Skeletal muscle tissue (tissue), 4 donors: ENCODE data around the gene ALOX5. TPM values are rescaled to one million over a fixed set of nuclear protein-coding genes. Genes with fewer than 3 reads are reported as not detected.
"Not testable (repeated sequence)": the region's sequence is repeated elsewhere in the genome, so short reads cannot be mapped to it uniquely, and the experiment has no call there.

Source experiments
- H3K27ac ChIP-seq: one replicate; pipeline ENCODE4 v1.7.0; 2013; ENCODE audit warnings: mild to moderate bottlenecking, low read depth, low read length, inconsistent platforms
- H3K27me3 ChIP-seq, 3 donors: one replicate each; pipeline ENCODE4 v1.7.0; 2013; ENCODE audit warnings: low read length in 3 of 3; ENCODE audit not compliant: control insufficient read depth in 3 of 3, insufficient read depth in 3 of 3
- H3K36me3 ChIP-seq, 3 donors: one replicate each; pipeline ENCODE4 v1.7.0; 2013; ENCODE audit warnings: low read length in 3 of 3; ENCODE audit not compliant: control insufficient read depth in 3 of 3, insufficient read depth in 3 of 3
- H3K4me1 ChIP-seq, 3 donors: one replicate each; pipeline ENCODE4 v1.7.0; 2013; ENCODE audit warnings: low read length in 3 of 3, mild to moderate bottlenecking in 3 of 3; ENCODE audit not compliant: control insufficient read depth in 3 of 3, insufficient read depth in 3 of 3
- H3K4me3 ChIP-seq, 3 donors: one replicate each; pipeline ENCODE4 v1.7.0; 2013; ENCODE audit warnings: low read length in 3 of 3
- H3K9ac ChIP-seq, 3 donors: one replicate each; pipeline ENCODE4 v1.7.0; 2013; ENCODE audit warnings: low read length in 3 of 3, mild to moderate bottlenecking in 3 of 3, moderate library complexity in 2 of 3, low read depth in 1 of 3
- H3K9me3 ChIP-seq, 3 donors: one replicate each; pipeline ENCODE4 v1.7.0; 2013; ENCODE audit warnings: low read length in 3 of 3; ENCODE audit not compliant: control insufficient read depth in 3 of 3
- total RNA-seq: library from RNA; depleted of rRNA; stranded (reverse); fragments of >200 nt; gene quantifications from one replicate; pipeline ENCODE4 v1.2.3, GENCODE V29; 2014
- donor health status: Osteomylitis.

Gene ALOX5
- total RNA-seq, 1 donor from 2014 or later, result 3.1 TPM

DNA sequence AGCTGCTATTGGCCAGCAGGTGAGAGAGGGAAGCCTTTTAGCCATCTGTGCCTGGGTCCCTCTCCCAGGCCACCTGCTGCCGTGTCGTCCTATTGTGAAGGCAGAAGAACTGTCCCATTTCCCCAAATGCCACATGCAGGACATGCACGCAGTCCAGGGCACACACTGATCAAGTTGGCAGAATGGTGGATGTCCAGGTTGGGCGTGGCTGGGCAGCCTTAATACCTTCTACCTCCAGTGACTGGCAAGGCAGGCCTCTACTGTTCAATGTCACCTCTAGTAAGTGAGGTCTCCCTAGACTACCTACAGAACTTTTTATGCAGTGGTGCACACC is 37.6 kb downstream of the ALOX5 start:
- no peaks in the 10 kb centered on the region for H3K4me1 ChIP-seq
- peaks cover 5 to 11% (median 6%) of the 10 kb centered on the region in 3 donors for H3K27me3 ChIP-seq
- H3K4me3 ChIP-seq, result no peak overlapping the region
- no peaks in the 10 kb centered on the region for H3K9me3 ChIP-seq
- no peaks in the 10 kb centered on the region for H3K36me3 ChIP-seq
- no peak overlapping the region for H3K27ac ChIP-seq
- H3K9ac ChIP-seq, result no peak overlapping the region

GRCh38 chr10:45415062-45415461 is 41.0 kb downstream of the ALOX5 start:
- not testable (repeated sequence) for H3K36me3 ChIP-seq, H3K4me3 ChIP-seq

DNA sequence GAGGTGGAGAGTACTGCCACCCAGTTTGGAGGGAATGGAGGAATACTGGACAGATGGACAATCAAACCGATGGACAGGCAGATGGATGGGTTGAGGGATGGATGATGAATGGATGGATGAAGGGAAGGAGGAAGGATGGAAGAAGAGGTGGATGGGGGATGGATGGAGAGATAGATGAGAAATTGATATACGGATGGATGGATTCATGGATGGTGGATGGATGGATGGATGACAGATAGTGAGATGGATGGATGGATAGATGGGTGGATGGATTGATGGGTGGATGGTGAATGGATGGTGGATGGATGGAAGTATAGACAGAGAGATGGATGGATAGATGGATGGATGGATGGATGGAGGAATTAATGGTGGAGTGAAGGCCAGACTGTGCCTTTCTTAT is 42.6 kb downstream of the ALOX5 start:
- H3K36me3 ChIP-seq, result no peaks in the 10 kb centered on the region
- H3K27ac ChIP-seq, result no peak overlapping the region
- no peak overlapping the region for H3K4me3 ChIP-seq
- peaks cover 0 to 22% (median 0%) of the 10 kb centered on the region in 3 donors for H3K27me3 ChIP-seq
- peaks cover 17 to 32% (median 31%) of the 10 kb centered on the region in 3 donors for H3K4me1 ChIP-seq
- no peak overlapping the region for H3K9ac ChIP-seq
- no peaks in the 10 kb centered on the region for H3K9me3 ChIP-seq

More at GRCh38 chr10:45415062-45415461, 41.0 kb downstream of the ALOX5 start:
- Histone ChIP-seq H3K4me1 (peaks cover 7 to 19% (median 17%) of the 10 kb centered on the region in 3 donors), H3K27me3 (peaks cover 0 to 22% (median 0%) of the 10 kb centered on the region in 3 donors)
- not testable (repeated sequence) for H3K27ac ChIP-seq, H3K9me3 ChIP-seq, H3K9ac ChIP-seq

- no peaks in the 10 kb centered on the region for H3K36me3 ChIP-seq
- H3K27ac ChIP-seq, result no peak overlapping the region
- no peaks in the 10 kb centered on the region for H3K9me3 ChIP-seq
- no peak overlapping the region for H3K9ac ChIP-seq
- H3K4me1 ChIP-seq, result peaks cover 17 to 39% (median 31%) of the 10 kb centered on the region in 3 donors
- H3K27me3 ChIP-seq, result peaks cover 0 to 15% (median 0%) of the 10 kb centered on the region in 3 donors
- no peak overlapping the region for H3K4me3 ChIP-seq
Measured at GRCh38 chr10:45417746-45418145, 43.7 kb downstream of the ALOX5 start.

DNA sequence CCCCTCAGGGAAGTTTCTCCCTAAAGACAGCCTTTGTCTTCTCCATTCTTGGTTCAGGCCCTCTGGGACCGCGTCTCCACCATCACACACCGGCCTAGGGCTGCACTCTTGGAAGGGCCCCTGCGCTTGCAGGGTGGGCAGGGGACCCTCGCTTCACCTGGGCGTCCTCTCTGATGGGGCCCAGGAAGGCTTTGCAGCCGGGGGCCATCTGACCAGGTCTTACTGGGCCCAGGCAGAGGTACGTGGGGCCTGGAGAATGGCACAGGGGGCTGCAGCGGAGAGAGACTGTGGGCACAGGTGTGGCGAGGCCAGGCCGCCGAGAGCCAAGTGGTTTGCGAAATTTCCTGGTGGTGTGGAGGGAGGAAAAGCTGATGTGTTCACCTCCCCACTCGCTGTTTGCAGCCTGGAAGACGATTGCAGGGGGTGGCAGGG is 44.4 kb downstream of the ALOX5 start:
- H3K9me3 ChIP-seq, result no peaks in the 10 kb centered on the region
- H3K4me1 ChIP-seq, result peaks cover 17 to 39% (median 31%) of the 10 kb centered on the region in 3 donors

DNA sequence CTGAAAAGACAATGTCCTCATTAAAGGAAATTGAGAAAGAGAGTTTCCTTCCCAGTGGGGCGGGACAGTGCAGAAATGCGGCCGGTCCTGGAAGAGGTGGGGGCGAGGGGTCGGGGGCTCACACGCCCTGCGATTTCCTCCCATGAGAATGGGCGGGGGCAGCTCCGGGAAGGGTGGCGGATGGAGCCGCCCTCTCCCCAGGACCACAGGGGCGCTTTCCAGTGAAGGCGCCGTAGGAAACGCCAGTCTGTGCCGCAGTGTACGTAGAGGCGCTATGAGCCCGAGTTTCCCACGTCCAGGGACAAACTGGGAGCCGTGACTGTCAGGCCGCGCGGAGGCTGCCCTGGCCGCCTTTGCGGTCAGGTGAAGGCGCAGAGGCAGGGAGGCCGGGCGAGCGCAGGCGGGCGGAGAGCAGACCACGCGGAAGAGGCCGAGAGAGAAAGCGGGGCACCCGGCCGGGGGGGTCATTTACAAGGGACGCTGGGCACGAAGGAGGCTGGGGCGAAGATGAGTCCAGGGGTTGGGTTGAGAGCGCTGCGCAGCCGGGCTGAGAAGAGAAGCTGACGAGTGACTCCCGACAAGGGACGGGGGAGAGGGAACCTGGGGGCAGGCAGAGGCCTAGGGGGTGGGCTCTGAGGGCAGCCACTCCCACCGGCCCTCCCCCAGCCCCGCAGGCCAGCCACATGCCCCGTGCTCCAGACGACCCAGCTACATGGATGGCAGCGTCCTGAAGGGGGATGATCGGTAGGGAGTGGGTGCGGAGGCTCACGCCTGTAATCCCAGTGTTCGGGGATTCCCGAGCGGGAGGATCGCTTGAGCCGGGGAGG is 45.0 kb downstream of the ALOX5 start:
- Histone ChIP-seq H3K9ac (peak overlapping the region; percentile 72 to 83 (median 76)), H3K4me3 (peak overlapping the region; percentile 52 to 73 (median 72)), H3K9me3 (no peaks in the 10 kb centered on the region), H3K4me1 (peaks cover 17 to 39% (median 31%) of the 10 kb centered on the region in 3 donors), H3K36me3 (no peaks in the 10 kb centered on the region), H3K27ac (peak overlapping the region; percentile 79), H3K27me3 (peaks cover 0 to 15% (median 0%) of the 10 kb centered on the region in 3 donors)

More for the DNA sequence above, 44.4 kb downstream of the ALOX5 start:
- Histone ChIP-seq H3K9ac (peak overlapping the region in 2 of 3 donors; percentile 72 to 76), H3K4me3 (peak overlapping the region; percentile 52 to 73 (median 72)), H3K27ac (peak overlapping the region; percentile 79), H3K27me3 (peaks cover 0 to 15% (median 0%) of the 10 kb centered on the region in 3 donors), H3K36me3 (no peaks in the 10 kb centered on the region)

- peaks cover 0 to 15% (median 0%) of the 10 kb centered on the region in 3 donors for H3K27me3 ChIP-seq
- H3K9me3 ChIP-seq, result no peaks in the 10 kb centered on the region
- peak overlapping the region; percentile 72 to 83 (median 76) for H3K9ac ChIP-seq
- H3K4me3 ChIP-seq, result peak overlapping the region; percentile 52 to 73 (median 72)
- H3K27ac ChIP-seq, result peak overlapping the region; percentile 79
- H3K4me1 ChIP-seq, result peaks cover 20 to 42% (median 31%) of the 10 kb centered on the region in 3 donors
- no peaks in the 10 kb centered on the region for H3K36me3 ChIP-seq
Measured at GRCh38 chr10:45419676-45420025, 45.6 kb downstream of the ALOX5 start.

- peaks cover 24 to 44% (median 31%) of the 10 kb centered on the region in 3 donors for H3K4me1 ChIP-seq
- H3K27ac ChIP-seq, result peak overlapping the region; percentile 64
- peak overlapping the region; percentile 43 to 72 (median 56) for H3K4me3 ChIP-seq
- peak overlapping the region; percentile 33 to 66 (median 42) for H3K9ac ChIP-seq
- no peaks in the 10 kb centered on the region for H3K36me3 ChIP-seq
- peaks cover 0 to 15% (median 0%) of the 10 kb centered on the region in 3 donors for H3K27me3 ChIP-seq
- H3K9me3 ChIP-seq, result no peaks in the 10 kb centered on the region
Measured at GRCh38 chr10:45420453-45421192, 46.6 kb downstream of the ALOX5 start.

DNA sequence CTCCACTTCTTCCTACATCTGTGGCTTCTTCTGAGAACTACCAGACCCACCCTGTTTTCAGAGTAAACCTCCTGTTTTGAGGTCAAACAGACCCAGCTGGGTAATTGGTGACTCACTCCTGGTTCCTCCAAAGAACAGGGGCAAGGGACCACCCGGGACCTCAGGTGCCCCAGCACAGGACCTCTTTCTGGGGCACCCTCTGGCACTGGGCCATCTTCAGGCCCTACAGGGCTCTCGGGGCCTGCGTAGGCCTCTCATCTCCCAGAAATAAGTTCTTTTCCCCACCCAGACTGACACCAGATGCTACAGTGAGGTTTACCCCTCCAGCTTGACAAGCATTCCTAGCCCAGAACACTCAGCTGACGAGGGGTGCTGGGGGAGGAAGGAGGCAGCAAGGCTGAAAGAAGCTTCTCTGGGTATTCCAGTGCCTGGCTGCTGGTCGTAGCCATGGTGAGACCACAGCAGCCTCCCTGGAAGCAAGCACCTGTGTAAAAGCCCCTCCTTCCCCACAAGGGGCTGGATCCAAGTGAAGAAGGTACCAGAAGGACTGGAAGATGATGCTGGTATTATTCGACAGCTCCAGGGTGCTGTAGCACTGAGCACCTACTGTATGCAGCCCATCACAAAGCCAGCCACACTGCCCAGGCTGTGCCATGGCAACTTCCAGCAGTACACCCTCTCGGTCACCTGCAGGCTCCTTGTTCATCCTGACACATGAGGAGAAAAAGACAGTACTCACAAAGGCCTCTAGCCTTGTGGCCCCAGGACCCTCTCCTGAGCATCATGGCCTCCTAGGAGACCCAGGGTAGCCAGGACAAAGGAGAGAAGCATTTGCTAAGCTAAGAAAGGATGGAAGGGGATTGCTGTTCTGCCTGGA is 47.4 kb downstream of the ALOX5 start:
- Histone ChIP-seq H3K36me3 (no peaks in the 10 kb centered on the region), H3K27me3 (peaks cover 0 to 15% (median 0%) of the 10 kb centered on the region in 3 donors), H3K4me3 (no peak overlapping the region), H3K27ac (peak overlapping the region; percentile 64), H3K4me1 (peaks cover 24 to 47% (median 31%) of the 10 kb centered on the region in 3 donors), H3K9ac (no peak overlapping the region), H3K9me3 (no peaks in the 10 kb centered on the region)
